ENCODE data around the gene PHACTR3. TPM values are rescaled to one million over a fixed set of nuclear protein-coding genes. Genes with fewer than 3 reads are reported as not detected.
"Not testable (repeated sequence)": the region's sequence is repeated elsewhere in the genome, so short reads cannot be mapped to it uniquely, and the experiment has no call there.

Gene PHACTR3
- total RNA-seq, 4 donors from 2014 or later = 1.4 to 7.2 (median 4.3) TPM

DNA sequence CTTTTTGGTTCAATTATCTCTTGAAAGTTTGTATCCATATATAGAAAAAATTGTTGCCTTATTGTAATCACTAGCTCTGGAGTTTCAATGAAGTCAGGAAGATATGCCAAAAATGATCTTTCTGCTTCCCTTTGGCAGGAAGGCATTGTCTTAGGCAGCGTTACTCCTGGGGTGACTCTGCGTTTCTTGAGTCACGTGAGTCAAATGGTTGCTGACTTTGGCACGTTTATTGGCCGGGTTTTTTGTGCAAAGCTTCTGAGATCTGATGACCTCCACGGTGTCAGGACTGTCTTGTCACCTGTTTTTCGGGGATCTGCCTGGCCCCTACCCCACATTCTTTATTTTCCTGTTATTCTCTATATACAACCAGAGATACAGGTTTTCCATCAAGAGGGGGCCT is 10.4 kb downstream of the PHACTR3 start:
- intact Hi-C loops (cut with DNase I; ENCODE audit: low total_unique reads) = no loop called here

DNA sequence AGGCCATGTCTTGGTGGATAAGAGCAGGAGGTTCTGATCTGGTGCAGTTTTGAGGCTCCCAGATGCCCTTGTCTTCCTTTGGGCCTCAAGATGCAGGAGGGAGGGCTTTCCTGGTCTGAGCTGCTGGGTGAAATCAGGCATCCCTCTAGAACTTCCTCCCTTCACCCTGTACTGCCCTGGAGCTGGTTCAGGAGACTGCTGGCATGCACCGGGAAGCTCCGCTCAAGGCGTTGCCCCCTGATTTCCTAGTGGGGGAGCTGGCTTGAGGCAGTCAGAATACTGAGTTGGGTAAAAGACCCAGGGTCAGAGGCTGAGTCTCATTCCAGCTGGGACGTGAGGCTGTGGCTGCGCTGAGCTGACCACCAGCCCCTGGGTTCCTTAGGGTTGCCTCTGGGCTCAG is 12.0 kb downstream of the PHACTR3 start:
- H3K4me3 ChIP-seq (ENCODE audit: low read depth, poor library complexity, severe bottlenecking) = no peak overlapping the region
- 82 to 83% methylated on average over 5 of the region's 5 CpGs for WGBS, 2 donors
- intact Hi-C loops (cut with DNase I; ENCODE audit: low total_unique reads) = no loop called here
- no peak for TF ChIP-seq POLR2A (IDR thresholded peaks at IDR 0.05)
- TF ChIP-seq, protein P1, sequence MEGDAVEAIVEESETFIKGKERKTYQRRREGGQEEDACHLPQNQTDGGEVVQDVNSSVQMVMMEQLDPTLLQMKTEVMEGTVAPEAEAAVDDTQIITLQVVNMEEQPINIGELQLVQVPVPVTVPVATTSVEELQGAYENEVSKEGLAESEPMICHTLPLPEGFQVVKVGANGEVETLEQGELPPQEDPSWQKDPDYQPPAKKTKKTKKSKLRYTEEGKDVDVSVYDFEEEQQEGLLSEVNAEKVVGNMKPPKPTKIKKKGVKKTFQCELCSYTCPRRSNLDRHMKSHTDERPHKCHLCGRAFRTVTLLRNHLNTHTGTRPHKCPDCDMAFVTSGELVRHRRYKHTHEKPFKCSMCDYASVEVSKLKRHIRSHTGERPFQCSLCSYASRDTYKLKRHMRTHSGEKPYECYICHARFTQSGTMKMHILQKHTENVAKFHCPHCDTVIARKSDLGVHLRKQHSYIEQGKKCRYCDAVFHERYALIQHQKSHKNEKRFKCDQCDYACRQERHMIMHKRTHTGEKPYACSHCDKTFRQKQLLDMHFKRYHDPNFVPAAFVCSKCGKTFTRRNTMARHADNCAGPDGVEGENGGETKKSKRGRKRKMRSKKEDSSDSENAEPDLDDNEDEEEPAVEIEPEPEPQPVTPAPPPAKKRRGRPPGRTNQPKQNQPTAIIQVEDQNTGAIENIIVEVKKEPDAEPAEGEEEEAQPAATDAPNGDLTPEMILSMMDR (IDR thresholded peaks at IDR 0.05) = no peak
- DNase-seq (ENCODE audit: low spot score in 2 of 2) = no peak

More for the DNA sequence above, 10.4 kb downstream of the PHACTR3 start:
- TF ChIP-seq, protein P1 (IDR thresholded peaks at IDR 0.05) = no peak
- no peak for TF ChIP-seq POLR2A (IDR thresholded peaks at IDR 0.05)
- DNase-seq (ENCODE audit: low spot score in 2 of 2) = no peak
- WGBS, 2 donors = 65 to 68% methylated on average over 7 of the region's 7 CpGs
- no peak overlapping the region for H3K4me3 ChIP-seq (ENCODE audit: low read depth, poor library complexity, severe bottlenecking)

DNA sequence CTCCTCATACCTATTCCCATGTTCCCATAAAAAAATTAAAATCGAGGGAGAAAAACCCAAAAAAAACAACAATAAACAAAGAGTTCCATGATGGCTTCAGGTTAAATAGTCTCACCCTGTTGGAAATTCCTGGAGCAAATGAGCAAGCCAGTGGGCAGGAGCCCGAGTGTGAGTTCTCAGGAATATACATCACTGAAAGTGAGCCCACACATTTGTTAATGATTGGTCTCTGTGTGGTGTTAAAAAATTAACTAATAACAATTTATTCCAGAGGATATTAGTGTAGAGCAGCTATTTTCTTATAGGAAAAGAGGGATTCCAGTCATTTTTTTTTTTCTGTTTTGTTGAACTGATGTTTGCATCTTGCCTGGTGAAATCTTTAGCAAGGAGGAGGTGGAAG is 12.9 kb downstream of the PHACTR3 start:
- no peak overlapping the region for H3K4me3 ChIP-seq (ENCODE audit: low read depth, poor library complexity, severe bottlenecking)
- intact Hi-C loops (cut with DNase I; ENCODE audit: low total_unique reads) = no loop called here
- DNase-seq (ENCODE audit: low spot score in 2 of 2) = no peak
- TF ChIP-seq POLR2A (IDR thresholded peaks at IDR 0.05) = no peak
- TF ChIP-seq, protein P1 (IDR thresholded peaks at IDR 0.05) = no peak
- 54 to 59% methylated on average over 2 of the region's 2 CpGs for WGBS, 2 donors

DNA sequence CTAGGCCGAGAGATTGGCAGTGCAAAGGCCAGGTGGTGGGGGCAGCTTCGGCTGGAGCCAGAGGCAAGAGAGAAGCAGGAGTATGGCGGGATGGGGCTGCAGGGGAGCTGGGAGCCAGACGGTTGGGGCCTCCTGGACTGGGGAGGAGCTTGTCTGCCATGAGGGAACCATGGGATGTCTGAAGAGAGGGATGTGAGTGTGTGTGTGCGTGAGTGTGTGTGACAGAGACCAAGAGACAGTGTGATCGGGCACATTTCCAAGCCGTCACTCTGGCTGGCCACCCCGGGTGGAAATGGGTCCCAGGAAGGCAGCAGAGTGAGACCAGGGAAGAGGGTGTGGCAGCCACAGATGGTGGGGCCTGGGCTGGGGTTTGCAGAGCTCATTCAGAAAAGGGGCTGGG is 13.8 kb downstream of the PHACTR3 start:
- no peak for DNase-seq (ENCODE audit: low spot score in 2 of 2)
- WGBS, 2 donors = 53 to 55% methylated on average over 8 of the region's 8 CpGs
- intact Hi-C loops (cut with DNase I; ENCODE audit: low total_unique reads) = no loop called here
- TF ChIP-seq, protein P1 (IDR thresholded peaks at IDR 0.05) = no peak
- TF ChIP-seq POLR2A (IDR thresholded peaks at IDR 0.05) = no peak
- H3K4me3 ChIP-seq (ENCODE audit: low read depth, poor library complexity, severe bottlenecking) = no peak overlapping the region

DNA sequence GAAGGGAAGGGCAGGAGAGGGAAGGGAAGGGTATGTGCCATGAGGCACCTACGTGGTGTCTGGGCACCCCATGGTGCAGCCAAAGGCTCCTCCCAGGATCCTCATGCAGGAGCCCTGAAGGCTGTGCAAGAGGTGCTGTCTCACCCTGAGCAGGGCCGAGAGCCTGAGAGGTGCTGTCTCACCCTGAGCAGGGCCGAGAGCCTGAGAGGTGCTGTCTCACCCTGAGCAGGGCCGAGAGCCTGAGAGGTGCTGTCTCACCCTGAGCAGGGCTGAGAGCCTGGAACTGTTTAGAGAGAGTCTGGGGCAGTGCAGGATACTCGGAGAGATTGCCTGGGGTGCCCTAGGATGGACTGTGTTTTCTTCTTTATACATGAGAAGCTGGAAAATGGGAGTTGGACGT is 14.2 kb downstream of the PHACTR3 start:
- WGBS, 2 donors = 62 to 68% methylated on average over 6 of the region's 6 CpGs
- H3K4me3 ChIP-seq (ENCODE audit: low read depth, poor library complexity, severe bottlenecking); intact Hi-C loops (cut with DNase I; ENCODE audit: low total_unique reads); DNase-seq (ENCODE audit: low spot score in 2 of 2): not testable (repeated sequence)

DNA sequence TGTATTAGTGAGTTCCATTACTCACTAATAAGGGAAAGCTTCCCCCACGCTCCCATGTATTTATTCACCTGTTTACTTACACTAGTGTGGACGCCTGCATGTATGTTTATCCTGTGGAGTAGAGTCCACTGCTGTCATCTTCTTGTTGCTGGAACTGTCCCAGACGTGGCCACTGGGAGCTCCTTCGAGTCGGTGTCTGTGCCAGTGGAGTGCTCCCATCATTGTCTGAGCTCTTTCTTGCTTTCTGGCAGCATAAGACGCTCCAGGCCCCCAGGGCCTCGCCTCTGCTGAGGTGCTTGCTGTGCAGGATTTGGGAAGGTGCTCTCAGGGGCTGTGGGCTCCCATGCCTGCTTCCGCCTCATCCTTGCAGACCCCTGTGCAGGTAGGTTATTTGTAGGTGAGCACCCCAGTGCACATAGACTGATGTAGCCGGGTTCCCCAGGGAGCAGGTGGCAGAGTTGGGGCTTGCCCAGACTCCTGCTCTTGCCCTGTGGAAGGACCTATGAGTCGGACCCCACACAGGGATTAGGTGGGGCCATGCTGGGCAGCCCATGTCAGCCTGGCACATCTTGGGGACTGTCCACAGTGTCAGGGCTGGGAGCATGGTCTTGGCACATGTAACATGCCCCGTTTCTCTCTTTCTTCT is 16.6 kb downstream of the PHACTR3 start:
- 58 to 74% methylated on average over 10 to 11 of the region's 11 CpGs for WGBS, 2 donors
- H3K4me3 ChIP-seq (ENCODE audit: low read depth, poor library complexity, severe bottlenecking) = no peak overlapping the region
- TF ChIP-seq, protein P1 (IDR thresholded peaks at IDR 0.05) = no peak
- no peak for TF ChIP-seq POLR2A (IDR thresholded peaks at IDR 0.05)
- DNase-seq (ENCODE audit: low spot score in 2 of 2) = no peak
- intact Hi-C loops (cut with DNase I; ENCODE audit: low total_unique reads) = no loop called here

Measured in lower leg skin (tissue), 4 donors.